ENCODE measurements around the gene FMO4.
"Not testable (repeated sequence)": the region's sequence is repeated elsewhere in the genome, so short reads cannot be mapped to it uniquely, and the experiment has no call there.

Gene FMO4

GRCh38 chr1:171335964-171336363, 22.0 kb downstream of the FMO4 start:
- H3K36me3 ChIP-seq (ENCODE audit: control insufficient read depth, low read depth, low read length) = no peaks in the 10 kb centered on the region
- no peaks in the 10 kb centered on the region for H3K27me3 ChIP-seq (ENCODE audit: control insufficient read depth, insufficient read depth, low read length)
- H3K4me3 ChIP-seq (ENCODE audit: low read length) = no peak overlapping the region
- H3K9ac ChIP-seq (ENCODE audit: low read length) = no peak overlapping the region
- no peaks in the 10 kb centered on the region for H3K4me1 ChIP-seq (ENCODE audit: control insufficient read depth, low read depth, low read length)
- H3K9me3 ChIP-seq (ENCODE audit: control insufficient read depth, low read depth, low read length) = no peaks in the 10 kb centered on the region
- H3K27ac ChIP-seq (ENCODE audit: low read length) = no peak overlapping the region

- not testable (repeated sequence) for H3K27me3 ChIP-seq (ENCODE audit: control insufficient read depth, insufficient read depth, low read length); H3K9me3 ChIP-seq (ENCODE audit: control insufficient read depth, low read depth, low read length); H3K4me1 ChIP-seq (ENCODE audit: control insufficient read depth, low read depth, low read length); H3K27ac ChIP-seq (ENCODE audit: low read length); H3K36me3 ChIP-seq (ENCODE audit: control insufficient read depth, low read depth, low read length); H3K4me3 ChIP-seq (ENCODE audit: low read length); H3K9ac ChIP-seq (ENCODE audit: low read length)
Measured at GRCh38 chr1:171339345-171339744, 25.4 kb downstream of the FMO4 start.

GRCh38 chr1:171343727-171344472, 29.9 kb downstream of the FMO4 start:
- Histone ChIP-seq H3K4me1 (ENCODE audit: control insufficient read depth, low read depth, low read length) (no peaks in the 10 kb centered on the region), H3K9ac (ENCODE audit: low read length) (no peak overlapping the region), H3K27ac (ENCODE audit: low read length) (no peak overlapping the region), H3K4me3 (ENCODE audit: low read length) (no peak overlapping the region), H3K27me3 (ENCODE audit: control insufficient read depth, insufficient read depth, low read length) (no peaks in the 10 kb centered on the region), H3K36me3 (ENCODE audit: control insufficient read depth, low read depth, low read length) (no peaks in the 10 kb centered on the region), H3K9me3 (ENCODE audit: control insufficient read depth, low read depth, low read length) (no peaks in the 10 kb centered on the region)

DNA sequence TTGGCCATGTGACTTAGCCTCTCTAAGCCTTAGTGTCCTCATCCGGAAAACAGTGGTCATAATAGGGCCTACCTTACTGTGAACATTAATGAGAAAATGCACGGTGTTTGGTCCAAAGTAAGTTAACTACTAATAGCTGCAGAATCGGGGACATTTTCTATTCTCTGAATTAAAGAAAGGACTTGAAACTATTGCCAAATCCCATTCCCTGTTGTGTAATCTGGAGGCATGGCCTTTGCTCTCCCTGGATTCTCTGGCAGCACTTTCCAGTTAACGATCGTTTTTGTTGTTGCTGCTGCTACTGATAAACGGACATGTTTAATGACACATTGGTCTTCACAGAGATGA, 30.5 kb downstream of the FMO4 start:
- H3K4me1 ChIP-seq (ENCODE audit: control insufficient read depth, low read depth, low read length) = no peaks in the 10 kb centered on the region
- H3K27ac ChIP-seq (ENCODE audit: low read length) = no peak overlapping the region
- no peaks in the 10 kb centered on the region for H3K36me3 ChIP-seq (ENCODE audit: control insufficient read depth, low read depth, low read length)
- no peaks in the 10 kb centered on the region for H3K9me3 ChIP-seq (ENCODE audit: control insufficient read depth, low read depth, low read length)
- no peaks in the 10 kb centered on the region for H3K27me3 ChIP-seq (ENCODE audit: control insufficient read depth, insufficient read depth, low read length)
- H3K9ac ChIP-seq (ENCODE audit: low read length) = no peak overlapping the region
- no peak overlapping the region for H3K4me3 ChIP-seq (ENCODE audit: low read length)

GRCh38 chr1:171345536-171345935, 31.6 kb downstream of the FMO4 start:
- Histone ChIP-seq H3K36me3 (ENCODE audit: control insufficient read depth, low read depth, low read length) (no peaks in the 10 kb centered on the region), H3K27ac (ENCODE audit: low read length) (no peak overlapping the region), H3K27me3 (ENCODE audit: control insufficient read depth, insufficient read depth, low read length) (no peaks in the 10 kb centered on the region), H3K9ac (ENCODE audit: low read length) (no peak overlapping the region), H3K4me1 (ENCODE audit: control insufficient read depth, low read depth, low read length) (no peaks in the 10 kb centered on the region), H3K4me3 (ENCODE audit: low read length) (no peak overlapping the region), H3K9me3 (ENCODE audit: control insufficient read depth, low read depth, low read length) (no peaks in the 10 kb centered on the region)

GRCh38 chr1:171346881-171347280, 32.9 kb downstream of the FMO4 start:
- no peak overlapping the region for H3K4me3 ChIP-seq (ENCODE audit: low read length)
- no peaks in the 10 kb centered on the region for H3K9me3 ChIP-seq (ENCODE audit: control insufficient read depth, low read depth, low read length)
- no peaks in the 10 kb centered on the region for H3K4me1 ChIP-seq (ENCODE audit: control insufficient read depth, low read depth, low read length)
- H3K27me3 ChIP-seq (ENCODE audit: control insufficient read depth, insufficient read depth, low read length) = no peaks in the 10 kb centered on the region
- H3K9ac ChIP-seq (ENCODE audit: low read length) = no peak overlapping the region
- no peak overlapping the region for H3K27ac ChIP-seq (ENCODE audit: low read length)
- H3K36me3 ChIP-seq (ENCODE audit: control insufficient read depth, low read depth, low read length) = no peaks in the 10 kb centered on the region

- no peak overlapping the region for H3K9ac ChIP-seq (ENCODE audit: low read length)
- no peaks in the 10 kb centered on the region for H3K27me3 ChIP-seq (ENCODE audit: control insufficient read depth, insufficient read depth, low read length)
Measured at GRCh38 chr1:171350594-171350993, 36.6 kb downstream of the FMO4 start.

DNA sequence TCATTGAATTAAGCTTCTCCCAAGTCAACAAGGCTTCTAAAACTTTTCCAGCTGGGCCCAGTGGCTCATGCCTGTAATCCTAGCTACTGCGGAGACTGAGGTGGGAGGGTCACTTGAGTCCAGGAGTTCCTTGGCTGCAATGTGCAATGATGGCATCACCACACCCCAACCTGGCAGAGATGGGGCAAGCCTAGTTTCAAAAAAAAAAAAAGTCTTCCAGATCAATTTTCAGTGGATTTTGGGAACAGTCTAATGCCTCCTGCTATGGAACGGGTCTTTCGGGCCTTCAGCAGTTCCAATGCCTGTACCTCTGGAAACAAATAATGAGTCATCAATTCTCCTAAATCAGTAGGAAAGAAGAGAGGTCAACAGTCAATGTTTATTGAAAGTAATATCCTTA, 38.0 kb downstream of the FMO4 start:
- Histone ChIP-seq H3K9ac (ENCODE audit: low read length) (no peak overlapping the region), H3K9me3 (ENCODE audit: control insufficient read depth, low read depth, low read length) (no peaks in the 10 kb centered on the region), H3K36me3 (ENCODE audit: control insufficient read depth, low read depth, low read length) (no peaks in the 10 kb centered on the region), H3K4me1 (ENCODE audit: control insufficient read depth, low read depth, low read length) (no peaks in the 10 kb centered on the region), H3K4me3 (ENCODE audit: low read length) (no peak overlapping the region), H3K27me3 (ENCODE audit: control insufficient read depth, insufficient read depth, low read length) (no peaks in the 10 kb centered on the region), H3K27ac (ENCODE audit: low read length) (no peak overlapping the region)

More at GRCh38 chr1:171350594-171350993, 36.6 kb downstream of the FMO4 start:
- Histone ChIP-seq H3K27ac (ENCODE audit: low read length) (no peak overlapping the region), H3K4me3 (ENCODE audit: low read length) (no peak overlapping the region), H3K9me3 (ENCODE audit: control insufficient read depth, low read depth, low read length) (no peaks in the 10 kb centered on the region), H3K4me1 (ENCODE audit: control insufficient read depth, low read depth, low read length) (no peaks in the 10 kb centered on the region), H3K36me3 (ENCODE audit: control insufficient read depth, low read depth, low read length) (no peaks in the 10 kb centered on the region)

DNA sequence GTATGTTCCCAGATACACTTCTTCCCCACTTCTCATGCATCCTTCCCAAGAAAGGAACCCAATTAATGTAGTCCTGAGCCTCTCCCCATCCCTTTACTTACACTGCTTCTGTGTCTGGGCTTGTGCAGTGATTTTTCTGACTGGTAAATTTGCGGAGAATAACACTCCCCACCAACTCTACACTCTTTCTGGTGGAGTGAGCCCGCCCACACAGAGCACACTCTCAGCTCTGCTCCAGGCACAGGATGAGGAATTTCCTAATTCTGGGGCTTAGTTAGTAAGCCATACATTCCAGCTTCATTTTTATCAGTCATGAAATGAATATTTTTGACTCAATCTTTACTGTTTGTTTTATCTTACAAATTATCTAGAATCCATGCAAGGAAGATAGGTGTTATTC, 38.6 kb downstream of the FMO4 start:
- Histone ChIP-seq H3K9me3 (ENCODE audit: control insufficient read depth, low read depth, low read length) (no peaks in the 10 kb centered on the region), H3K27ac (ENCODE audit: low read length) (no peak overlapping the region), H3K36me3 (ENCODE audit: control insufficient read depth, low read depth, low read length) (no peaks in the 10 kb centered on the region), H3K4me1 (ENCODE audit: control insufficient read depth, low read depth, low read length) (no peaks in the 10 kb centered on the region), H3K9ac (ENCODE audit: low read length) (no peak overlapping the region), H3K4me3 (ENCODE audit: low read length) (no peak overlapping the region), H3K27me3 (ENCODE audit: control insufficient read depth, insufficient read depth, low read length) (no peaks in the 10 kb centered on the region)

DNA sequence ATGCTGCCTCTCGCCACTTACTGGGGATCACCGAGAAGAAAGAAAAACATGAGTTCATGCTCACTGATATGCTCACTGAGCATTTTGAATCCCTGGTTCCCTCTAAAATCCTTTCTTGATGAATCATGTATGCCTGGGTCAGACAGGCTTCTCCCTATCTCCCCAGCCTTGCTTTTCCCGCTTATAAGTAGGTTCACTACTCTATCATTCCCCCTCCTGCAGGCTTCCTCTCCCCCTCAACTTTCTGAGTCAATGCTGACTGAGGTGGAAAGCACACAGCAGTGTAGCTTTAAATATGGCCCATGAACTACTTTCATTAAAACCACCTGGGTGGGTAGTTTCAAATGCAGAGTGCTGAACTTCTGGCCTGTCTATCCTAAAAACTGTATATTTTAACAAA, 41.7 kb downstream of the FMO4 start:
- Histone ChIP-seq H3K36me3 (ENCODE audit: control insufficient read depth, low read depth, low read length) (no peaks in the 10 kb centered on the region), H3K27me3 (ENCODE audit: control insufficient read depth, insufficient read depth, low read length) (no peaks in the 10 kb centered on the region), H3K27ac (ENCODE audit: low read length) (no peak overlapping the region), H3K9ac (ENCODE audit: low read length) (no peak overlapping the region), H3K4me3 (ENCODE audit: low read length) (no peak overlapping the region), H3K4me1 (ENCODE audit: control insufficient read depth, low read depth, low read length) (no peaks in the 10 kb centered on the region), H3K9me3 (ENCODE audit: control insufficient read depth, low read depth, low read length) (no peaks in the 10 kb centered on the region)

DNA sequence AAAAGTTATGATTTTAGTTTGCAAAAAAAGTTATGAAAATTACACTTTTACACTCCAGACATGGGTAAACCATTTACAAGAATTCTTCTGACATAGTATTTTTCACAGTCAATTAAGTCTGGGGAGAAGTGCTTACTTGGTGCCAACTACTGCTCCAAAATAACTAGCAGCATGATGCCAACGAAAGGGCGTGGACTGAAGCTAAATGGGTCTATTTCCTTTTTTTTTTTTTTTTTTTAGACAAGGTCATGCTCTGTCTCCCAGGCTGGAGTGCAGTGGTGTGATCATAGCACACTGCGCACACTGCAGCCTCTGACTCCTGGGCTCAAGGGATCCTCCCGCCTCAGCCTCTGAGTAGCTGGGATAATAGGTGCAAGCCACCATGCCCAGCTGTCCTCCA, 43.2 kb downstream of the FMO4 start:
- Histone ChIP-seq H3K4me3 (ENCODE audit: low read length) (no peak overlapping the region), H3K9ac (ENCODE audit: low read length) (no peak overlapping the region), H3K27ac (ENCODE audit: low read length) (no peak overlapping the region), H3K9me3 (ENCODE audit: control insufficient read depth, low read depth, low read length) (no peaks in the 10 kb centered on the region), H3K36me3 (ENCODE audit: control insufficient read depth, low read depth, low read length) (no peaks in the 10 kb centered on the region), H3K27me3 (ENCODE audit: control insufficient read depth, insufficient read depth, low read length) (no peaks in the 10 kb centered on the region), H3K4me1 (ENCODE audit: control insufficient read depth, low read depth, low read length) (no peaks in the 10 kb centered on the region)

GRCh38 chr1:171359355-171359648, 45.3 kb downstream of the FMO4 start:
- H3K9me3 ChIP-seq (ENCODE audit: control insufficient read depth, low read depth, low read length); H3K4me1 ChIP-seq (ENCODE audit: control insufficient read depth, low read depth, low read length); H3K4me3 ChIP-seq (ENCODE audit: low read length); H3K27me3 ChIP-seq (ENCODE audit: control insufficient read depth, insufficient read depth, low read length); H3K9ac ChIP-seq (ENCODE audit: low read length); H3K27ac ChIP-seq (ENCODE audit: low read length); H3K36me3 ChIP-seq (ENCODE audit: control insufficient read depth, low read depth, low read length): not testable (repeated sequence)
